Smooth muscle cell (in vitro differentiated cells): ENCODE measurements around the gene ARHGAP15. TPM values are rescaled to one million over a fixed set of nuclear protein-coding genes. Genes with fewer than 3 reads are reported as not detected.
A peak's percentile ranks its signal among the peaks of the same experiment; 100 is the strongest.

Experiments
- DNase-seq: peaks from one replicate; lab custom pipeline; 2025; ENCODE audit not compliant: unreplicated experiment; lab: John Stamatoyannopoulos, UW
- H2AFZ ChIP-seq: fragments of 200-600 bp; sonication (generic); 2 replicates; pipeline ENCODE4 v1.6.0; 2016; ENCODE audit warnings: antibody characterized with exemption, low read depth, mild to moderate bottlenecking
- H3F3A ChIP-seq: fragments of 200-600 bp; sonication (generic); 2 replicates; pipeline ENCODE4 v1.6.0; 2017; ENCODE audit warnings: antibody characterized with exemption, low read depth
- H3K27ac ChIP-seq: fragments of 200-600 bp; sonication (generic); 2 replicates; pipeline ENCODE4 v1.5.1; 2016; ENCODE audit warnings: low read depth, mild to moderate bottlenecking
- H3K27me3 ChIP-seq: fragments of 200-600 bp; sonication (generic); 2 replicates; pipeline ENCODE4 v1.6.1; 2016; ENCODE audit warnings: low read depth, mild to moderate bottlenecking
- H3K36me3 ChIP-seq: fragments of 200-600 bp; sonication (generic); 2 replicates; pipeline ENCODE4 v1.5.1; 2016; ENCODE audit warnings: low read depth
- H3K4me1 ChIP-seq: fragments of 200-600 bp; sonication (generic); 2 replicates; pipeline ENCODE4 v1.5.1; 2016; ENCODE audit warnings: low read depth
- H3K4me2 ChIP-seq: fragments of 200-600 bp; sonication (generic); 2 replicates; pipeline ENCODE4 v1.6.0; 2016; ENCODE audit warnings: mild to moderate bottlenecking
- H3K4me3 ChIP-seq: fragments of 200-600 bp; sonication (generic); 2 replicates; pipeline ENCODE4 v1.5.1; 2016; ENCODE audit warnings: mild to moderate bottlenecking
- H3K79me2 ChIP-seq: fragments of 200-600 bp; sonication (generic); 2 replicates; pipeline ENCODE4 v1.6.0; 2016; ENCODE audit warnings: low read depth, mild to moderate bottlenecking
- H3K9ac ChIP-seq: fragments of 200-600 bp; sonication (generic); 2 replicates; pipeline ENCODE4 v1.6.0; 2016; ENCODE audit warnings: low read depth
- H3K9me3 ChIP-seq: fragments of 200-600 bp; sonication (generic); replicated peaks from 2 replicates; pipeline ENCODE4 v1.5.1; 2016; ENCODE audit warnings: low read depth
- H4K20me1 ChIP-seq: fragments of 200-600 bp; sonication (generic); 2 replicates; pipeline ENCODE4 v1.6.0; 2016; ENCODE audit warnings: low read depth
- WGBS: methylation state at CpG from one replicate; pipeline ENCODE4 v1.1.7; 2016; ENCODE audit warnings: low lambda C conversion rate; 5-methylcytosine and 5-hydroxymethylcytosine counted together
- polyA plus RNA-seq: library from polyadenylated mRNA; unstranded; fragments of >200 nt; fragmentation: Nextera tagmentation; extraction: Ambion mirVana; gene quantifications from 2 replicates; pipeline ENCODE4 v1.2.1, GENCODE V29; 2016
- total RNA-seq: library from RNA; depleted of rRNA; stranded (reverse); fragments of >200 nt; gene quantifications from 2 replicates; pipeline ENCODE4 v1.2.3, GENCODE V29; 2014
- TF ChIP-seq, protein P1 (sequence below): fragments of 200-600 bp; sonication (generic); IDR thresholded peaks from 2 replicates; pipeline ENCODE4 v1.5.1; 2017; ENCODE audit warnings: borderline replicate concordance, mild to moderate bottlenecking, antibody characterized with exemption; ENCODE audit not compliant: insufficient read depth, poor library complexity, severe bottlenecking

The ARHGAP15 gene
- total and polyA plus RNA-seq, 2 experiments from 2014 or later, result not detected

DNA sequence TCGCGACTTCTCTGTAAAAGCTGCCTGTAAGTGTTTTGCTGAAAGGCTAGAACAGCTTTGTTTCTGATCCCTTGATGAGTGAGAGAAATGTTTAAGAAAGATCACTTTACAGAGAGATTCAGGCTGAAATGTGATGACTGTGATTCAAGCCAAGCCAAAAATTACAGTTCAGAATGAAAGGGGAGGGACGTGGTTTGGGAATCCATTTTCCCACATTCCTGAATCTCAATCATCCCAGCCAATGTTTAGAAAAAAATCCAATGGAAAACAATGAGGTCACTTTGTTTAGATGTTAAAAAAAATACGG is 416.7 kb downstream of the ARHGAP15 start:
- Histone ChIP-seq H3K4me1 (peaks cover 12% of the 10 kb centered on the region), H2AFZ (peak overlapping the region; percentile 62), H3K4me2 (peak overlapping the region; percentile 24), H3K4me3 (no peak overlapping the region), H3K9me3 (no peaks in the 10 kb centered on the region), H3K36me3 (no peaks in the 10 kb centered on the region), H3F3A (peaks cover 3% of the 10 kb centered on the region), H3K27me3 (no peaks in the 10 kb centered on the region), H3K27ac (no peak overlapping the region), H3K9ac (no peak overlapping the region), H3K79me2 (no peaks in the 10 kb centered on the region), H4K20me1 (no peaks in the 10 kb centered on the region)
- DNase-seq, result no peak
- TF ChIP-seq, protein P1, sequence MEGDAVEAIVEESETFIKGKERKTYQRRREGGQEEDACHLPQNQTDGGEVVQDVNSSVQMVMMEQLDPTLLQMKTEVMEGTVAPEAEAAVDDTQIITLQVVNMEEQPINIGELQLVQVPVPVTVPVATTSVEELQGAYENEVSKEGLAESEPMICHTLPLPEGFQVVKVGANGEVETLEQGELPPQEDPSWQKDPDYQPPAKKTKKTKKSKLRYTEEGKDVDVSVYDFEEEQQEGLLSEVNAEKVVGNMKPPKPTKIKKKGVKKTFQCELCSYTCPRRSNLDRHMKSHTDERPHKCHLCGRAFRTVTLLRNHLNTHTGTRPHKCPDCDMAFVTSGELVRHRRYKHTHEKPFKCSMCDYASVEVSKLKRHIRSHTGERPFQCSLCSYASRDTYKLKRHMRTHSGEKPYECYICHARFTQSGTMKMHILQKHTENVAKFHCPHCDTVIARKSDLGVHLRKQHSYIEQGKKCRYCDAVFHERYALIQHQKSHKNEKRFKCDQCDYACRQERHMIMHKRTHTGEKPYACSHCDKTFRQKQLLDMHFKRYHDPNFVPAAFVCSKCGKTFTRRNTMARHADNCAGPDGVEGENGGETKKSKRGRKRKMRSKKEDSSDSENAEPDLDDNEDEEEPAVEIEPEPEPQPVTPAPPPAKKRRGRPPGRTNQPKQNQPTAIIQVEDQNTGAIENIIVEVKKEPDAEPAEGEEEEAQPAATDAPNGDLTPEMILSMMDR, result no peak
- 44% methylated on average over 4 of the region's 4 CpGs for WGBS

DNA sequence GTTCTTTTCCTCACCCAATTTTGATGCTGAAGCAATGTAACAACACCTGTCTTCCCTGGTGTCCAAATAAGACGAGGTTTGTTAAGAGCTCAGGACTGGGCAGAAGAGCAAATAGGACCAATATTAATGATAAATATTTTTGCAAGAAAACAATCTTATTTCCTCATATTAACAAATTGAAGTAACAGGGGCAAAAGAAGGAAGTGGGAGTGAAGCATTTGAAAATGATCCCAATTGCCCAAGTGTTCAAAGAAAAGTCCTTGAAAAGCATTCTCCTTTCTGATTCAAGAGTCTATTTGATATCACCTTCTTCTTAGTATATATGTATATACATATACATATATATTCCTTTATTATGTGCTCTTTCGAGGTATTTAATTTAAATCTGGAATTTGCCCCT is 418.8 kb downstream of the ARHGAP15 start:
- Histone ChIP-seq H2AFZ (no peak overlapping the region), H3K4me1 (peaks cover 18% of the 10 kb centered on the region), H3K27ac (no peak overlapping the region), H3K79me2 (no peaks in the 10 kb centered on the region), H3K9me3 (no peaks in the 10 kb centered on the region), H3K9ac (no peak overlapping the region), H3K36me3 (no peaks in the 10 kb centered on the region), H3K4me3 (no peak overlapping the region), H3F3A (peaks cover 3% of the 10 kb centered on the region), H4K20me1 (no peaks in the 10 kb centered on the region), H3K4me2 (no peak overlapping the region), H3K27me3 (no peaks in the 10 kb centered on the region)
- no peak for DNase-seq
- WGBS, result 40% methylated on average over 2 of the region's 2 CpGs
- TF ChIP-seq, protein P1, result no peak

DNA sequence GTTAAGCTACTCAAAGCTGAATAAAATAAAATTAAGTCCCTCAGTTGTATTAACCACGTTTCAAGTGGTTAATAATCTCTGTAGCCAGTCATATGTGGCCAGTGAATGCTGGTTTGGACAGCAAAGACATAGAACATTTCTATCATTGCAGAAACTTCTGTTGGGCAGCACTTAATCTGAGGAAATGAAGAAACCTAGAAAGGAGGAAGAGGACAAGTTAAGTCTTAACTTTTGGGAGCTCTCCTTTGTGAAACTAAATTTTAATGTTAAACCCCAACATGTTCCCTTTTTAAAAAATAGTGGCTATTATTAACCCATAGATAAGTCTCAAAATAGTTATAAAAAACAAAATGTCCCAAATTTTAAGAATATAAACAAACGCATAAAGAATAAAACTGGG is 421.3 kb downstream of the ARHGAP15 start:
- Histone ChIP-seq H3K4me1 (peaks cover 17% of the 10 kb centered on the region), H3K79me2 (no peaks in the 10 kb centered on the region), H4K20me1 (no peaks in the 10 kb centered on the region), H3K36me3 (no peaks in the 10 kb centered on the region), H3F3A (peaks cover 3% of the 10 kb centered on the region), H3K4me2 (no peak overlapping the region), H3K9me3 (no peaks in the 10 kb centered on the region), H3K9ac (no peak overlapping the region), H2AFZ (no peak overlapping the region), H3K27ac (no peak overlapping the region), H3K27me3 (no peaks in the 10 kb centered on the region), H3K4me3 (no peak overlapping the region)
- WGBS, result 88% methylated on average over 2 of the region's 2 CpGs
- no peak for DNase-seq
- TF ChIP-seq, protein P1, result no peak

DNA sequence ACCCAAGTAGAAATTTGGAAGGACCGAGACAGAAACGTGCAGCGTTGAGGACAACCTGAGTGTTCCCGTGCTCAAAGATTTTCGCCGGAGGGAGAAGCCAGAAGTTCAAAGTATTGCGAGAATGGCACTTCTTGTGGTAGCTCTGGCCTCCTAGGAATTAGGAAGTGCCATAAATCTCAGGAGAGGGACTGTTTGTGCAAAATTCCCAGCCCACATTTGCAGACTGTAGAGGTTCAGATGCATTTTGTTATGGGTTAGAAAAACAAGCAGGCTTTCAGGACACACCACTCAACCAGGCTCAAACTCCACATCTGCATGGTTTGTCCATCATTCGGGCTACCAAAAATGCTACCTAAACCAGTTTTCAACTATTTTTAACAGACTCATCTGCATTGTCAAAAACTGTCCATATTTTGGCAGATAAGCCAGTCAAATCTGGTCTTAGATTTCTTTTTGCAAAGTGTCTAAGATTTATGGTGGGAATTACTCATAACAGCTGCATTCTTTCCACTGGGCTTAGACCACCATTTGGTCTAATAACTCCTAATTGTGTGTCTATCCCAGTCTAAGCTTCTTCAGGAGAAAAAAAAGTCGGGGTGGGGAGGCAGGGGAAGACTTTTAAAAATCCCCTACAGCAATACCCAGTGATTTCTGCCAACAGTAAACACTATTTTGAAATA is 422.9 kb downstream of the ARHGAP15 start:
- Histone ChIP-seq H3K79me2 (no peaks in the 10 kb centered on the region), H2AFZ (peak overlapping the region; percentile 50), H3K9ac (no peak overlapping the region), H3K4me3 (no peak overlapping the region), H3K4me2 (peak overlapping the region; percentile 54), H3F3A (no peaks in the 10 kb centered on the region), H3K4me1 (peaks cover 7% of the 10 kb centered on the region), H3K36me3 (no peaks in the 10 kb centered on the region), H3K27me3 (no peaks in the 10 kb centered on the region), H4K20me1 (no peaks in the 10 kb centered on the region), H3K27ac (peak overlapping the region; percentile 43), H3K9me3 (no peaks in the 10 kb centered on the region)
- 36% methylated on average over 9 of the region's 9 CpGs for WGBS
- DNase-seq, result no peak
- TF ChIP-seq, protein P1, result no peak
